SK-N-SH treated with all-trans-retinoic acid at 6 μM for 48 hours (cell line): ENCODE measurements around the gene SEMG2.

Source experiments
- ATAC-seq: fragments of 200-7000 bp; cut with Tn5 transposase; 3 replicates; pipeline ENCODE4 v1.9.1; 2020; ENCODE audit warnings: mild to moderate bottlenecking, moderate library complexity
- ARNTL ChIP-seq: fragments of 450-650 bp; formaldehyde crosslinking; IDR thresholded peaks from 2 replicates; pipeline ENCODE4 v1.5.0; 2020; ENCODE audit warnings: low read depth, mild to moderate bottlenecking, moderate library complexity, borderline replicate concordance
- CSDC2 ChIP-seq: fragments of 250-450 bp; sonication (Bioruptor Pico); IDR thresholded peaks from 2 replicates; pipeline ENCODE4 v1.5.0; 2020; ENCODE audit warnings: mild to moderate bottlenecking, moderate library complexity
- ESRRG ChIP-seq: fragments of 250-450 bp; sonication (Bioruptor Pico); IDR thresholded peaks from 2 replicates; pipeline ENCODE4 v1.6.1; 2021; ENCODE audit warnings: mild to moderate bottlenecking
- GLIS3 ChIP-seq: fragments of 250-450 bp; sonication (Bioruptor Pico); IDR thresholded peaks from 2 replicates; pipeline ENCODE4 v1.5.0; 2020; ENCODE audit warnings: mild to moderate bottlenecking, moderate library complexity
- OSR1 ChIP-seq: fragments of 250-450 bp; sonication (Bioruptor Pico); IDR thresholded peaks from 2 replicates; pipeline ENCODE4 v1.8.0; 2022; ENCODE audit warnings: moderate library complexity, mild to moderate bottlenecking, inconsistent platforms
- PPARA ChIP-seq: fragments of 250-450 bp; sonication (Bioruptor Pico); IDR thresholded peaks from 2 replicates; pipeline ENCODE4 v1.5.0; 2020; ENCODE audit warnings: mild to moderate bottlenecking, borderline replicate concordance
- RARB ChIP-seq: fragments of 250-450 bp; sonication (Bioruptor Pico); IDR thresholded peaks from 2 replicates; pipeline ENCODE4 v1.8.0; 2021; ENCODE audit warnings: mild to moderate bottlenecking, moderate library complexity
- SNAI2 ChIP-seq: fragments of 250-450 bp; sonication (Bioruptor Pico); IDR thresholded peaks from 2 replicates; pipeline ENCODE4 v1.5.0; 2020; ENCODE audit warnings: mild to moderate bottlenecking, moderate library complexity
- TCF4 ChIP-seq: fragments of 250-450 bp; sonication (Bioruptor Pico); IDR thresholded peaks from 2 replicates; pipeline ENCODE4 v1.8.0; 2021; ENCODE audit warnings: mild to moderate bottlenecking, moderate library complexity, borderline replicate concordance
- TOX ChIP-seq: fragments of 250-450 bp; sonication (Bioruptor Pico); IDR thresholded peaks from 2 replicates; pipeline ENCODE4 v1.8.0; 2021; ENCODE audit warnings: mild to moderate bottlenecking, moderate library complexity, borderline replicate concordance
- ZC3H10 ChIP-seq: fragments of 250-450 bp; sonication (Bioruptor Pico); IDR thresholded peaks from 2 replicates; pipeline ENCODE4 v1.5.1; 2021; ENCODE audit warnings: mild to moderate bottlenecking, moderate library complexity
- ZFP3 ChIP-seq: fragments of 250-450 bp; sonication (Bioruptor Pico); IDR thresholded peaks from 2 replicates; pipeline ENCODE4 v1.5.0; 2020; ENCODE audit warnings: mild to moderate bottlenecking, moderate library complexity
- ZNF565 ChIP-seq: fragments of 450-650 bp; formaldehyde crosslinking; conservative IDR thresholded peaks from 2 replicates; pipeline ENCODE4 v1.5.0; 2020; ENCODE audit warnings: low read depth, mild to moderate bottlenecking, moderate library complexity
- ZNF70 ChIP-seq: fragments of 450-650 bp; formaldehyde crosslinking; IDR thresholded peaks from 2 replicates; pipeline ENCODE4 v1.5.0; 2020; ENCODE audit warnings: mild to moderate bottlenecking, moderate library complexity
- ZNF8 ChIP-seq: fragments of 450-650 bp; formaldehyde crosslinking; IDR thresholded peaks from 2 replicates; pipeline ENCODE4 v1.5.0; 2020; ENCODE audit warnings: mild to moderate bottlenecking, moderate library complexity
- TF ChIP-seq, protein P1 (sequence below): fragments of 250-450 bp; sonication (Bioruptor Pico); IDR thresholded peaks from 2 replicates; pipeline ENCODE4 v1.8.0; 2020; ENCODE audit warnings: mild to moderate bottlenecking, moderate library complexity, borderline replicate concordance
- TF ChIP-seq, protein P2 (sequence below): fragments of 250-450 bp; sonication (Bioruptor Pico); IDR thresholded peaks from 2 replicates; pipeline ENCODE4 v1.5.1; 2020; ENCODE audit warnings: low read depth, mild to moderate bottlenecking, moderate library complexity
- TF ChIP-seq, protein P3 (sequence below): fragments of 250-450 bp; sonication (Bioruptor Pico); IDR thresholded peaks from 2 replicates; pipeline ENCODE4 v1.5.1; 2021; ENCODE audit warnings: mild to moderate bottlenecking, moderate library complexity
- TF ChIP-seq, protein P4 (sequence below): fragments of 250-450 bp; sonication (Bioruptor Pico); IDR thresholded peaks from 2 replicates; pipeline ENCODE4 v1.5.0; 2020; ENCODE audit warnings: mild to moderate bottlenecking, moderate library complexity

Gene SEMG2

DNA sequence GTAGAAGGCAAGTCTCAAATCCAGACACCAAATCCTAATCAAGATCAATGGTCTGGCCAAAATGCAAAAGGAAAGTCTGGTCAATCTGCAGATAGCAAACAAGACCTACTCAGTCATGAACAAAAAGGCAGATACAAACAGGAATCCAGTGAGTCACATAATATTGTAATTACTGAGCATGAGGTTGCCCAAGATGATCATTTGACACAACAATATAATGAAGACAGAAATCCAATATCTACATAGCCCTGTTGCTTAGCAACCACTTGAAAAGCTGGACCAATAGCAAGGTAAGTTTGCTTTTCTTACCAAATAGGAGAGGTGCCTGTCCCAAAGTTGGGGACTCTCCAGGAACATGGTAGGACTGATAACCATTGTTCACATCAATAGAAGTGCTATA is 2.0 kb downstream of the SEMG2 start:
- TF ChIP-seq ZNF70 (CRISPR knock-in tag) = no peak
- ATAC-seq = no peak

DNA sequence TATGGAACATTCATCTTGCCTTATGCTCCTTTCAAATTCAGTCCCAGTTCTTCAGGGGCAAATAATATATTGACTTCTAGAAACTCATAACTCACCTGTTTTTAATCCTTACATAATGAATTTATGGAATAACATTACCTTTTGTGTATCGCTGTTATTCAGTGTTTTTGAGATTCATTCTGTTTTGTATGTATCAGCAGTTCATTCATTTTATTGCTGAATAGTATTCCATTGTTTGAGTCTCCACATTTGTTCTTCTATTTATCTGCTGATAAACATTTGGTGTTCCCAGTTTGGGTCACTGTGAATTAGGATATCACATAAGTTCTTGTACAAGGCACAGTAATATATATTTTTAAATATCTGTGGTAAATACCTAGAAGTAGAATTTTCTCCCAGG is 5.1 kb downstream of the SEMG2 start:
- TF ChIP-seq TOX = no peak
- TF ChIP-seq RARB (CRISPR knock-in tag) = no peak
- TF ChIP-seq CSDC2 (CRISPR knock-in tag) = no peak
- no peak for TF ChIP-seq ESRRG
- no peak for TF ChIP-seq ZNF8
- TF ChIP-seq ARNTL (CRISPR knock-in tag) = no peak
- no peak for TF ChIP-seq SNAI2
- no peak for TF ChIP-seq PPARA (CRISPR knock-in tag)
- TF ChIP-seq, protein P1, sequence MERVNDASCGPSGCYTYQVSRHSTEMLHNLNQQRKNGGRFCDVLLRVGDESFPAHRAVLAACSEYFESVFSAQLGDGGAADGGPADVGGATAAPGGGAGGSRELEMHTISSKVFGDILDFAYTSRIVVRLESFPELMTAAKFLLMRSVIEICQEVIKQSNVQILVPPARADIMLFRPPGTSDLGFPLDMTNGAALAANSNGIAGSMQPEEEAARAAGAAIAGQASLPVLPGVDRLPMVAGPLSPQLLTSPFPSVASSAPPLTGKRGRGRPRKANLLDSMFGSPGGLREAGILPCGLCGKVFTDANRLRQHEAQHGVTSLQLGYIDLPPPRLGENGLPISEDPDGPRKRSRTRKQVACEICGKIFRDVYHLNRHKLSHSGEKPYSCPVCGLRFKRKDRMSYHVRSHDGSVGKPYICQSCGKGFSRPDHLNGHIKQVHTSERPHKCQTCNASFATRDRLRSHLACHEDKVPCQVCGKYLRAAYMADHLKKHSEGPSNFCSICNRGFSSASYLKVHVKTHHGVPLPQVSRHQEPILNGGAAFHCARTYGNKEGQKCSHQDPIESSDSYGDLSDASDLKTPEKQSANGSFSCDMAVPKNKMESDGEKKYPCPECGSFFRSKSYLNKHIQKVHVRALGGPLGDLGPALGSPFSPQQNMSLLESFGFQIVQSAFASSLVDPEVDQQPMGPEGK (CRISPR knock-in tag) = no peak
- no peak for TF ChIP-seq ZC3H10 (CRISPR knock-in tag)
- ATAC-seq = no peak

DNA sequence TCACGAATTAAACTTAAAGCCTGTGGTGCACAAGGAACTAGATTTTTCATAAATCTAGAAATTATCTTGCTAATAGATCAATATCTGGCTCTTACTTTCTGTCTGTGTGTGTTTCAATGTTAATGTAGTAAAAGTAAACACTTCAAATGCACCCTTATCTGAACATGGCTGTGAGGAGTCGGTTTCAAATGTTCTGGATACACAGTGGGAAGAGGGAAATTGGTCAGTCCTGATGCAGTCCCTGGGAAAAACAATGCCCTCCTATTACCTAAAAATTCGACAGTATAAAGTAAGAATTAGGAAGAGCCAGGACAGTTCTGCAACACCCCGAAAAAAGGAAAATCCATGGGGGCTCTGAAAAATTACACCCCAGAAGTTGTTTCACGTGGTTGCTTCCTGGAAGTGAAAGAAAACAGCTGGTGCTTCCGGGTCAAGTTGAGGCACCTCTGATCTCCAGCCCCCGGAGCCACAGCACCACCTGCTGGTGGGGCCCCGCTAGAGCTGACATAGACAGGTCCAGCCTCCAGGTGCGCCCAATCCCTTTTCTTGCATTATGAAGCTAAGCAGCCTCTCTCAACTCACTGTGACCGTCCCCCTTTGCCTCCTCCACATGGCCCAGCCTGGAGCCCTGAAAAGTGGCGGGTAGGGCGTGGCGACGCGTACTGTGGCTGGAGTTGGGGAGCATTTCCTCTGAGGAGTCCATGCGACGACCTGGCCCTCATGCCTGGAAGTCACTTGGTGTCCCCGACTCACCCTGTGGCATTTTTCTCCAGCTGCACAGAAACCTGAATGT is 8.3 kb downstream of the SEMG2 start:
- peak; percentile 38; the same call in 2 of the 3 replicates for ATAC-seq
- TF ChIP-seq TOX (no peak), OSR1 (no peak), ARNTL (CRISPR knock-in tag) (no peak), ZC3H10 (CRISPR knock-in tag) (no peak), ZFP3 (CRISPR knock-in tag) (no peak), GLIS3 (CRISPR knock-in tag) (no peak)

DNA sequence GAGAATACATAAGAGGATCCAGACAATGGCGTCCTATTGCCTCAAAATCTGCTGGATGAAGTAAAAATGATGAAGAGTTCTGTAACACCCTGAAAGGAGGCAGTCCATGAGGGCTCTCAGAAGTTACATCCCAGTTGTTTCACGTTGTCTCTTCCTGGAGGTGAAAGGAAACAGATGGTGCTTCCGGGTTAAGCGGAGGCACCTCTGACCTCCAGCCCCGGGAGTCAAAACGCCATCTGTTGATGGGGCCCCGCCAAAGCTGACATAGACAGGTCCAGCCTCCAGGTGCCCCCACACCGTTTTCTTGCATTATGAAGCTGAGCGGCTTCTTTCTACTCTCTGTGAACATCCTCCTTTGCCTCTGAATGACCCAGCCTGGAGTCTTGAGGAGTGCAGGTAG is 9.5 kb downstream of the SEMG2 start:
- TF ChIP-seq ARNTL (CRISPR knock-in tag) = no peak
- TF ChIP-seq, protein P2, sequence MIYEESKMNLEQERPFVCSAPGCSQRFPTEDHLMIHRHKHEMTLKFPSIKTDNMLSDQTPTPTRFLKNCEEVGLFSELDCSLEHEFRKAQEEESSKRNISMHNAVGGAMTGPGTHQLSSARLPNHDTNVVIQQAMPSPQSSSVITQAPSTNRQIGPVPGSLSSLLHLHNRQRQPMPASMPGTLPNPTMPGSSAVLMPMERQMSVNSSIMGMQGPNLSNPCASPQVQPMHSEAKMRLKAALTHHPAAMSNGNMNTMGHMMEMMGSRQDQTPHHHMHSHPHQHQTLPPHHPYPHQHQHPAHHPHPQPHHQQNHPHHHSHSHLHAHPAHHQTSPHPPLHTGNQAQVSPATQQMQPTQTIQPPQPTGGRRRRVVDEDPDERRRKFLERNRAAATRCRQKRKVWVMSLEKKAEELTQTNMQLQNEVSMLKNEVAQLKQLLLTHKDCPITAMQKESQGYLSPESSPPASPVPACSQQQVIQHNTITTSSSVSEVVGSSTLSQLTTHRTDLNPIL (CRISPR knock-in tag) = no peak
- no peak for ATAC-seq

DNA sequence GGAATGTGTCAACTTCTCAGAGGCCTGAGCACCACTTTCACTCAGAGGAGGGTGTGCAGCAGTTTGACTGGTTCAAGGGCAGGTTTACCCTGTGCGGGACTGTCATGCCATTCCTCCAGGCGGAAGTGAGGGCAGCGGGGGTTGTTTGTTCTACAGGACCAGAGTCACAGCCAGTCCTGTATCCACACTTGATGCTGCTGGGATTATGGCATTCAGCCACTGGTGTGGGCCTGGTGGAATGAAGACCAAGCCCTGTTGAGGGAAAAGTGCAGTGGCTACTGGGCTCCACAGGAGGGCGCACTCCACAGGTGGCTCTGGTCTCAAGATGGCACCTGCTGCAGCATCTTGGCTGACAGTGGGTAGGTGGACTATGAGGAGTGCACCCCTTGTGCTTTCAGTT is 14.8 kb downstream of the SEMG2 start:
- ATAC-seq = no peak
- no peak for TF ChIP-seq ZNF565 (CRISPR knock-in tag)

DNA sequence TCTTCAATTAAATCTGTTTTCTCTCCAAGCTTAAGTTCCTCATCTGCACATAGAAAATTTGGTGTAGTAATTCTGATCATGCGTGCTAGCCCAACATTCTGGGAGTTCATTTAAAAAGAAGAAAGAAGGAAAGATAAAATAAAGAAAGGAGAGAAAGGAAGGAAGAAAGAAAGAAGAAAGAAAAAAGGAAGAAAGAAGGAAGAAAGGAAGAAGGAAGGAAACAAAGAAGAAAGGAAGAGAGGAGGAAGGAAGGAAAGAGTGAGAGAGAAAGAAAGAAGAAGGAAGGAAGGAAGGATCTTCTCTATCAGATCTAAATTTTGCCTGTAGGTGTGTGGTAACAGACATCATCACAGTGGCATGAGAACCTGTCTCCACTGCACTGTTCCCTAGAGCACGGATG is 17.0 kb downstream of the SEMG2 start:
- ATAC-seq = no peak
- TF ChIP-seq ZNF8 (no peak), GLIS3 (CRISPR knock-in tag) (no peak), TCF4 (no peak), RARB (CRISPR knock-in tag) (no peak)
- TF ChIP-seq, protein P3, sequence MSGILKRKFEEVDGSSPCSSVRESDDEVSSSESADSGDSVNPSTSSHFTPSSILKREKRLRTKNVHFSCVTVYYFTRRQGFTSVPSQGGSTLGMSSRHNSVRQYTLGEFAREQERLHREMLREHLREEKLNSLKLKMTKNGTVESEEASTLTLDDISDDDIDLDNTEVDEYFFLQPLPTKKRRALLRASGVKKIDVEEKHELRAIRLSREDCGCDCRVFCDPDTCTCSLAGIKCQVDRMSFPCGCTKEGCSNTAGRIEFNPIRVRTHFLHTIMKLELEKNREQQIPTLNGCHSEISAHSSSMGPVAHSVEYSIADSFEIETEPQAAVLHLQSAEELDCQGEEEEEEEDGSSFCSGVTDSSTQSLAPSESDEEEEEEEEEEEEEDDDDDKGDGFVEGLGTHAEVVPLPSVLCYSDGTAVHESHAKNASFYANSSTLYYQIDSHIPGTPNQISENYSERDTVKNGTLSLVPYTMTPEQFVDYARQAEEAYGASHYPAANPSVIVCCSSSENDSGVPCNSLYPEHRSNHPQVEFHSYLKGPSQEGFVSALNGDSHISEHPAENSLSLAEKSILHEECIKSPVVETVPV (CRISPR knock-in tag) = no peak
- TF ChIP-seq, protein P4, sequence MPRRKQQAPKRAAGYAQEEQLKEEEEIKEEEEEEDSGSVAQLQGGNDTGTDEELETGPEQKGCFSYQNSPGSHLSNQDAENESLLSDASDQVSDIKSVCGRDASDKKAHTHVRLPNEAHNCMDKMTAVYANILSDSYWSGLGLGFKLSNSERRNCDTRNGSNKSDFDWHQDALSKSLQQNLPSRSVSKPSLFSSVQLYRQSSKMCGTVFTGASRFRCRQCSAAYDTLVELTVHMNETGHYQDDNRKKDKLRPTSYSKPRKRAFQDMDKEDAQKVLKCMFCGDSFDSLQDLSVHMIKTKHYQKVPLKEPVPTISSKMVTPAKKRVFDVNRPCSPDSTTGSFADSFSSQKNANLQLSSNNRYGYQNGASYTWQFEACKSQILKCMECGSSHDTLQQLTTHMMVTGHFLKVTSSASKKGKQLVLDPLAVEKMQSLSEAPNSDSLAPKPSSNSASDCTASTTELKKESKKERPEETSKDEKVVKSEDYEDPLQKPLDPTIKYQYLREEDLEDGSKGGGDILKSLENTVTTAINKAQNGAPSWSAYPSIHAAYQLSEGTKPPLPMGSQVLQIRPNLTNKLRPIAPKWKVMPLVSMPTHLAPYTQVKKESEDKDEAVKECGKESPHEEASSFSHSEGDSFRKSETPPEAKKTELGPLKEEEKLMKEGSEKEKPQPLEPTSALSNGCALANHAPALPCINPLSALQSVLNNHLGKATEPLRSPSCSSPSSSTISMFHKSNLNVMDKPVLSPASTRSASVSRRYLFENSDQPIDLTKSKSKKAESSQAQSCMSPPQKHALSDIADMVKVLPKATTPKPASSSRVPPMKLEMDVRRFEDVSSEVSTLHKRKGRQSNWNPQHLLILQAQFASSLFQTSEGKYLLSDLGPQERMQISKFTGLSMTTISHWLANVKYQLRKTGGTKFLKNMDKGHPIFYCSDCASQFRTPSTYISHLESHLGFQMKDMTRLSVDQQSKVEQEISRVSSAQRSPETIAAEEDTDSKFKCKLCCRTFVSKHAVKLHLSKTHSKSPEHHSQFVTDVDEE (CRISPR knock-in tag) = no peak
